ENCODE results near the gene RUNX2.

DNA sequence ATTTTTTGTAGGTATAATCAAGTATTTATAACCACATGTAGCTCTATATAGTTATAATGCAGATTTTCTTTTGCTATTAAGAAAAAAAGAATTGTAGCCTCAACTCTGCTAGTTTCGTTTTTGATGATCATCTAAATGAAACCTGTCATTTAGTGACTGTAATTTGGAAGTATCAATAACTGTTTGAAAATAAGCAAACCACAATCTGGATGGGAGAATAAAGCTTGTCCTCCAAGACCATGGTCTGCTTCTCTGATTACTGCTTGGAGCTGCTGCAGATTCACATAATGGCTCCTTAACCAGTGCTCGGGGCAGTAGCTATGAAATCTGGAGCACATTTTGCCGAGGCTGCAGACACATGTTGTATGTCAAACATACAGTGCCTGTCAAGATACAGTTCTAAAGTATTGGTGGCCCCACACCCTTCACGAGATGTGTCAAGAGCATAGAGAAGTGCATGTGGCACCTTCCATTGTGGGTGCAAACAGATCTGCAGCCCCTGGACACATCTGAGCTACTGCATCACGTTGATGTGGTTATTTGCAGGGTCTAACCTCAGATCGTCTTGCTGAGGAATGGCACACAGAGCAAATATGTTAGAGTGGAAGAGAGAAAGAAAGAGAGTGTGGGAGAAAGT, 305.3 kb downstream of the RUNX2 start:
- TF ChIP-seq, protein P1, sequence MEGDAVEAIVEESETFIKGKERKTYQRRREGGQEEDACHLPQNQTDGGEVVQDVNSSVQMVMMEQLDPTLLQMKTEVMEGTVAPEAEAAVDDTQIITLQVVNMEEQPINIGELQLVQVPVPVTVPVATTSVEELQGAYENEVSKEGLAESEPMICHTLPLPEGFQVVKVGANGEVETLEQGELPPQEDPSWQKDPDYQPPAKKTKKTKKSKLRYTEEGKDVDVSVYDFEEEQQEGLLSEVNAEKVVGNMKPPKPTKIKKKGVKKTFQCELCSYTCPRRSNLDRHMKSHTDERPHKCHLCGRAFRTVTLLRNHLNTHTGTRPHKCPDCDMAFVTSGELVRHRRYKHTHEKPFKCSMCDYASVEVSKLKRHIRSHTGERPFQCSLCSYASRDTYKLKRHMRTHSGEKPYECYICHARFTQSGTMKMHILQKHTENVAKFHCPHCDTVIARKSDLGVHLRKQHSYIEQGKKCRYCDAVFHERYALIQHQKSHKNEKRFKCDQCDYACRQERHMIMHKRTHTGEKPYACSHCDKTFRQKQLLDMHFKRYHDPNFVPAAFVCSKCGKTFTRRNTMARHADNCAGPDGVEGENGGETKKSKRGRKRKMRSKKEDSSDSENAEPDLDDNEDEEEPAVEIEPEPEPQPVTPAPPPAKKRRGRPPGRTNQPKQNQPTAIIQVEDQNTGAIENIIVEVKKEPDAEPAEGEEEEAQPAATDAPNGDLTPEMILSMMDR (IDR thresholded peaks at IDR 0.05): no peak
- no peak for TF ChIP-seq EZH2 (IDR thresholded peaks at IDR 0.05; ENCODE audit: borderline replicate concordance, insufficient read depth, low read depth, low read length, poor library complexity, severe bottlenecking)
